Stimulated activated CD4-positive, alpha-beta T cell treated with anti-CD3 and anti-CD28 coated beads, Interleukin-15, amount 100 ng/mL, for 48 hours (primary cell): ENCODE data around the gene ST6GALNAC3.

ENCODE experiments used
- DNase-seq, 2 donors: peaks; one replicate each; pipeline ENCODE4 v3.0.0-alpha.2; 2020; ENCODE audit warnings: low read depth in 2 of 2

Gene ST6GALNAC3

DNA sequence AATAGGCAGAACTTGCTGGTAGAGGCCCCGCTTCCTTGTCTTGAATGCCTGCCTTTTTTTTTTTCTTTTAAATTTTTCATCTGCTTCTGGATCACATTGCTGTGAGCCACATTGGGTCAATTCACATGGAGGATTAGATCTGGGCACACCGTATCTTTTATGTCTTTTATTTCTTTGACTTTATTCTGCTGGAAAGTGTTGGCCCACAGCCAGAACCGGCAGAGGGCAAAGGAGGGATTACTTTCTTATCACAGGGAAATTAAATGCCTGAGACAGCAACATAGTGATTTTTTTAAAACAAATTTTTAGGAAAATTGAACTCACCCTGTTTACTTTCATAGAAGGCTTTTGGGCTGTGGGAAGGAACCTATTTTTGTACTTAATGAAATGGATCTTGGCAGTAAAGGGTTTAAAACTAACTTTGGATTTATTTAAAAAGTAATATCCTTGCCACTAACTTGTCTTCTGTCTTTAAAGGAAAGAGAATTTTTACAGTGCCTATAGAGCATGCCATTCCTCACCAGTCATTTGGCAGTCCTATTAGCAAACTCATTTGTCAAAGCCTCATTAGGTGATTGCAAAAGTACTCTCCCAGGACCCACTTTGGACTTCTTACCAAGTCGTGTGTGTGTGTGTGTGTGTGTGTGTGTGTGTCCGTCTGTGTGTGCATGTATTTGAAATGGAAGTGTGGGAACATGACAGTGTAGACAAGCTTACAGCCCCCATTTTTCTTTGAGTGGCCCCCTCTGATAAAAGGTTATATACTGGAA, 68.4 kb downstream of the ST6GALNAC3 start:
- no peak for DNase-seq

DNA sequence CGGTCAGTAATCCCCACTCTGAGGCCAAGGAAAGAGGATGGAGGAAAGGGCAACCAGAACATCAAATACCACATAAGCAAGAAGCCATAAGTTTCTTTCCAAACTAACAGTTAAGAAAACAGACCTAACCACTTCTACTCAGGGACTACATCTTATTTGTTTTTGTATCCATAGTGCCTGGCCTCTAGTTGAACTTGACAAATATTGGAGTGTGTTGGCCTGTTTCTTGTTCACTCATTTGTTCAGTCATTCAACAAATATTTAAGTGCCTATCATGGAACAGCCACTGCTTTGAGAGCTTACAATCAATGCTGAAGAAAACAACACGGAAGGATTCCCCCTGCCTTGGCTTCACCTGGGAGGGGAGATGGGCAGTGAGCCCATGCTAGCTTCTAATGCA, 69.7 kb downstream of the ST6GALNAC3 start:
- DNase-seq: no peak

DNA sequence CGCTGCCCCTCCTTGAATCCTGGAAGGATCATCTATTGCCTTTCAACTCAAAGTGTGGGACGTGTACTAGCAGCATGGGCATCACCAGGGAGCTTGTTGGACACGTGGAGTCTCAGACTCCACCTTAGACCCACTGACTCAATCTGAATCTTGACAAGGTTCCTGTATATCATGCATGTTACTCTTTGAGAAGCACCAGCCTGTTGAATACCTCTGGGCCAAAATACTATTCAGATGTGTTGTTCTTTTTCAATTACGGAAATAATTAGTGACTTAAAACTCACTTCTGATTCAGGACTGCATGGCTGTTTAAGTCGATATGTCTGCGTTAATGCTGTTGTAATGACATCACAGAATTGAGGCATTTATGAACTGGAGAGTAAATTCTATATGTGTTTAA, 70.8 kb downstream of the ST6GALNAC3 start:
- no peak for DNase-seq

DNA sequence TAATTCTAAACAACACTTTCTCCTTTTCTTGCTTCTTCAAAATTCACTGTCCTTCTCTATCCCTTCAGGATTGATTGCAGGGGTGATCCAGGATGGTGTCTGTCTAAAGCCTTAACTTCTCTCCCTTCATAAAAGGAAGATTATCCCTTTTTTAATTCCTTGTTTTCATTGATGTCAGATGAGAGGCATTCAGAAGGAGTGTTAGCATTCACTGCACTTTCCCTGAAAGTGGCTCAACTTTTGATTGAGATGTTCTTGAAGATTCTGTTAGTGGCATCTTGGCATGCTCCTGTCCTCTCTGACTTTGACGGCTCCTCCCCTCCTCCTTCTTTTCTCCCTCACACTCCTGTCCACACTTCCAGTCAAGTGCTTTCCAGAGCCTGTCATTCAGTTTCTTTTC, 71.6 kb downstream of the ST6GALNAC3 start:
- DNase-seq: no peak

DNA sequence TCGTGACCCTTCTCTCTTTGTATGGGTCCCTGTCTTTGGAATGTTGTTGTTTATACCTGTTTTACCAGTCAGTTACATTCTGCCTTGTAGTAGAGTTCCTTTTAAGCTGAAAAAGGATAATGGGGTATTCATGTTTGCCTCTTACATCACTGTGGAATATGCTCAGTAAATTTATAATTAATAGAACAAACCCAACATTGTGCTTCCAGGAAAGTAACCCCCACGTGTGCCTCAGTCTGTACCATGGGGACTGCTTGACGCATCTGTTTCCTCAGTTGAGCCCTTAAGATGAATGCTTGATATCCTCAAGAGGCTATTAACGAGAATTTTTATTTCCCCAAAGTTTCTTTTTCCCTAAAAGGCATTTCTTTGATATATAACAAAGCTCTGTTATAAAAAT, 73.4 kb downstream of the ST6GALNAC3 start:
- no peak for DNase-seq

DNA sequence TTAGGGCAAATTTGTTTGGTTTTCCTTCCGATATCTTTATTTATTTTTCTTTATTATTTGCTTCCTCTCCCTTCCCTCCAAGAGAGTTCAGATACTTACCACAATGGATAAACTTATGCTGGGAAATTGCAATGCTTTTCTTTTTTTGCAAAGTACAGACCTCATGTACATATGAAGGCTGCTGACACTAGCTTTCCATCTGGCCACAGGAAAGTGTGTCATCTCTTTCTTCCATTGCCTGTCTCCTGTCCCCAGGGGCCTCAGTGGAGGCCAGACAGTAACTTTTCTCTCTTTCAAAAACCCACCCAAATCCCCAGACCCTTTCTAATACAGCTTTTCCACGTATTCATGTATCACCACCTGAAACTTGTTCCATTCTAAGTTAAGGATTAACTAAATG, 73.9 kb downstream of the ST6GALNAC3 start:
- no peak for DNase-seq

DNA sequence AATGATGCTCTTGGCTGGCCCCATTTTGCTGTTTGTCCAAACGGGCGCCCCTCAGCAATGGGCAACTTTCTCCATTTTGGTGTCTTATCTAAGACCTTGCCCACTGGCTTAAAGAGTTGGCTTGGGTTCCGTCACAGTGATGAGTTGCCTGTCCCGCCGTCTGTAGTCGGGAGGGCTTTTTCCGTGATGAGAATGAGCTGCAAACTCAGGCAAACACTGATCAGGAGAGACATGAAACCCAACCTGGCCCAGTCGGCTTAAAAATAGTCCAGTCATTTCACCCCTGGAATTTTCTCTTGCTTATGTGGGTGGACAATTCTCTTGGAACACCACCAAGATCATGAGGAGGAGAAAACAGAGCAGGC, 79.3 kb downstream of the ST6GALNAC3 start:
- DNase-seq: no peak

DNA sequence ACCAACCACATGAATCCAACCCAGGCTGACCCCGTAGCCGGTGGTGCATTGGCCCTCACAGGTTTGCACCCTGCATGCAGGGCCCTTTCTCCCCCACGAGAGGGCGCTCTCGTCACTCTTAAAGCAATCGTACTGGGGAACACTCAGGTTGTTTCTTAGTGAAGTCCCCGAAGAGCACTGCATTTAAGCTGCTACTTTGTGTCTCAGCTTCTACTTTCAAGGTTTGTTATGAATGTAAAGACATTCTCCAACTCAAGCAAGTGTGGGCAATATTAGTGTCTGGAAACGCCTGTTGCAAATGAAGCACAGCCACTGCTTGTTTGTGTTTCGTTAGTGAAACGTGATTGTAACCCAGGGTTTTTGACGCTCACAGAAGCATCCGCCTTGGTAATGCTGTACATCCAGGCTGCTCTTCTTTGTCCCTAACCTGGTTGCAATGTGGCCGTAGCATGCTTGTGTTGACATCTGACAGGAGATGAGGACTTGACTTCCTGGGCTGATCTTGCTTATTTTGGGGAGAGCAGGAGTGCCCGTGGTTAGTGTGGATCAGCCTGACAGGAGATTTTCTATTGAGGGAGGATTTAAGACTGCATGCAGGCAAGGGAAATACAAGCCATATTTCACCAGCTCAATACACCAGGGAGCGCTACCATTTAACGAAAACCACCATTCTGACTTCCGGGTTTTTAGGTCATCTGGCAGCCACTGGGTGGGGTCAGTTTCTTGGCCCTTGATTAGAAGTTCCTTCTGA, 79.8 kb downstream of the ST6GALNAC3 start:
- peak; percentile 65 to 75 for DNase-seq

DNA sequence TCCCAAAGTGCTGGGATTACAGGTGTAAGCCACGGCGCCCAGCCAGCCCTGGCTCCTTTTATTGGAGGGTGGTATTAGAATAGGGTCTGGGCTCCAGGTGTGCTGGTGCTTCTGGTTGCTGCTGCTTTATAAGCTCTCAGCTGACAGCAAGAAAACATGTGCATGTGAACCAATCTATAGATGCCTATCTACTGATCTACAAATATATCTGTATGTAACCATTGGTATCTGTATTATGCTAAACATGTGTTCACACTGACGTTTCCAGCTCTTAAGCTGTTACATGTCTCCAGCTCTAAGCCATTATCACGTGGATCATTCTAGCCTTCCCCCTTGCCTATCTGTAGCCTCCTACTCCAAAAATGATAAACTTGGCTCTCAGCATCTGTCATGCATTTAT, 82.4 kb downstream of the ST6GALNAC3 start:
- DNase-seq: no peak

DNA sequence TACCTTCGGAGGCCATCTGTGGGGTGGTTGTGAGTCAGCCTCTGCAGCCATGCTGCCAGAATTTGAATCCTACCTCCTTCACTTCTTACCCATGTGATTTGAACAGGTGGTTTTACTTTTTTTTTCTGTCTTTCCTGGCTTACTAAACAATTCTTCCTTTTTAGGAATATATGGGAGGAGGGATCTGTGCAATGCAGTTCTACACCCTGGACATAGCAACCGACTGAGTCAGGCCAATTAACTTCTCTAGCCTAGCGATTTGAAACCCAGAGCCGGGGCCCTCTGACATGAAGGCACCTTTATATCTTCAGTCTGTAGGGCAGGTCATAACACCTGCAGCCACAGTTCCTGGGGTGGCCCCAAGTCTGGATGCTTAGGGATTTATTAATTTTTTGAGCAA, 83.6 kb downstream of the ST6GALNAC3 start:
- no peak for DNase-seq

DNA sequence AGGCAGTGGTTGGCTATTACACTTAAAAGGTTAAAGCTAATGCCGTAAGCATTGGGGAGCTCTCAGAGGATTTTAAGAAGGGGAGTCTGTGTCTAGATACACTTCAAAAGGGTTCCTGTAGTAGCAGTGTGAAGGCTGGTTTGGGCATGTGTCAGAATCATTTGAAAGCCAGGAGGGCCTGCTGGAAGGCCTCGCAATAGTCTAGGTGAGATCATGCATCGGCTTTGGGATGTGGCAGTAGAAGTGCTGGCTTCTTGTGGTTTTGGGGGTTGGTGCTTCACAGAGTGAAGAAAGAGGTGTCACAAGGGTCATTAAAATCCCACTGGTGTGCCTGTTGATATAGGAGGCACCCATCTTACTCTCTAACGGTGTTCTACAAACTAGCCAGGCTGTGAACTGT, 85.7 kb downstream of the ST6GALNAC3 start:
- no peak for DNase-seq

DNA sequence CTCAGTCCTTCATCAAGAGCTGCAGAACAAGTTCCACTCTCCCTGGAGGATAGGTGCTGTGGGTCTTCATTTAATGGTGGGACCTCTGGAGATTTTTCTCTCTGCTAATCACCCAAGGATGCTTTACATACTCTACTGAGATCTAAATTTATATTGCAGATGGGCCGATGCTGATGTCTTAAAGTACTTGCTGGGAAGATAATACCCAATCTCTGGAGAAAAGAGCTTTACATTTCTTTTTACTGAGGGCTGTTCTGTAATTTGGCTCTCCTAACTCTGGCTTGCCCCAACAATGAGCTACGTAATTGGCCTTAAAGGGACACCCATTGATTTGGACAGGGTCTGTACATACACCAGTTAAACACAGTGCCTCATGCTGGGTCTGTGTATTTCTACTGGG, 86.9 kb downstream of the ST6GALNAC3 start:
- no peak for DNase-seq

DNA sequence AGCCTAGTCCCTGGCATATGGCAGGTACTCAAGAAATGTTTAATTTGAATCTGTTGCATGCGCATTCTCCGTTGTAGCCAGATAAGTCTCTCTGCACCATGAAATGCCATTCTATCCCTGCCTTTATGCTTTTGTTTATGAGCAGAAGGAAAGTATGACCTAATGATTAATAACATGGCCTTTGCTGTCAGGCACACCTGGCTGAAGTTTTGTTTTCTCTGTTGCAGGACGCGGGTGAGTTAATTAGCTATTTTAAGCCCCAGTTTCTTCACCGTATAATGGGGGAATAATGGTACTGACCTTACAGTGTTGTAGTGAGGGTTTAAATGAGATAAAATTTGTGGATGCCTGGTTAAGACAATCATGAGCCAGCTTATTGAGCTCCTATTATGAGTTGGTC, 87.7 kb downstream of the ST6GALNAC3 start:
- DNase-seq: no peak

DNA sequence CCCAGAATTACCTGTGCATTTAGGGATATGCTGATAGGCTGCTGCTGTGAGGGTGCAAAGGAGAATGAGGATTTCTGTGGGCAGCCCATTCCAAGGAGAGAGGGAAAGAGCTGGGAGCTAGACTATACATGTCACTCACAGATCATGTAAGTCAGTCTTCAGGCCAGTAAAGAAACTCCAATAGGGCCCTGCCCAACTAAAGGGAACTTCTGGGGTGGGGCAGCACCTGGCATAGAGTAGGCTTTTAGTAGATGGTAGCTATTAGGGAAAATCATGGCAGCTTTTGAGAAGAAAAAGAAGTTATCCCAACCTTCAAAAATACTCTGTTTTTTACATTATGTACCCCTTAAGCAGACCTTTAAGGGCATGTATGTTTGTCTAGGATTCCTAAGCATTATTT, 89.6 kb downstream of the ST6GALNAC3 start:
- DNase-seq: no peak

DNA sequence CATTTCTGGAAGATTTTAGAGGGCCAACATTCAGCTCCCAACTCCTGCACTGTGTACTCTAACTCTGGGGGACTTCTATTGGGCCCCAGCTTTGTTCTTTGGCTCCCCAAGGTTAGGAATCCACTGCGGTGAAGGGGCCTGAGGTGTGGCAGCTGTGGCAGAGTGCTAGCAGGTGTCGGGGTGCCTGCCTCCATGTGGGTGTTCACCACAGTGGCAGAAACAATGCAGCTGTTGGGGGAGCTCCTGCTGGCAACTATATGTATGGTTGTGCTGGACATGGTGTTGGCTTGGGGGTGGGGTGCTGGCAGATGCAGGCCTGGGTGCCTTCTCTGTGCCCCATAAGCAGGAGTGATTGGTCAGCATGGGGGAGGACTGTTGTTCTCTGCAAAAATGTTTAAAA, 95.5 kb downstream of the ST6GALNAC3 start:
- no peak for DNase-seq

DNA sequence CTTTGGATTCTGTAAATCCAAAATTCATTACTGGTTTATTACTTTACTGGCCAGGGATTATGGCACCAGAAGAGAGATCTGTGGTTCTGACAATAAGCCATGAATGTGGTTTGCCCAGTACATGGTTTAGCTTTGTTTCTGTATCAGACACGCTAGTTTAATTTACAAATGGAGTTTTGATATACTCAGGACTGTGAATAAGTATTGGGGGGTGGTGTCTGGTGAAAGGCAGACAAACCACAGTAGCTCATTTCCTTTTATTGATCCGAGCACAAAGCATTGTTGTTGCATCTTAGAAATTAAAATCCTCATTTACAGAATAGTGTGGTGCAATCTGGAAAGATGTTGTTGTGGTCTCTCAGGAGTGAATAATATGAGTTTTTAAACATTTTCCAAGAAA, 96.0 kb downstream of the ST6GALNAC3 start:
- DNase-seq: no peak

DNA sequence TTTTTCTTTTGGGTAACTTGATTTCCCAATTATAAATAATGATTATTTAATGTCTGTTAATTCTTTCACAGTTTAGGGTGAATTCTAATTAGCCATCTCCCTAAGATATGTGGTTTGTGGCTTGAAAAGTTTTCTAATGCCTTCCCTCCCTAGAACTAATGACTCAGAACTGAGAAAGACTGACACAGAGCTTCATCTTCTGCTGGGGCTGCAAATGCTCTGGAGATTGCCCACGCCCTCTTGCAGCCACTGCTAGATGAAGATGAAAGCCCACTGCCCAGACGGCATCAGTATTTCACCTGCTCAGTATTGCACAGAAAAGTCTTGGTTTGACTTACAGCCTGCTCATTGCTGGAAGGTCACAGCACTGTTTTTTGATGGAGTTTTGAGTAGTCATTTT, 101.5 kb downstream of the ST6GALNAC3 start:
- peak; percentile 16 to 33 for DNase-seq

DNA sequence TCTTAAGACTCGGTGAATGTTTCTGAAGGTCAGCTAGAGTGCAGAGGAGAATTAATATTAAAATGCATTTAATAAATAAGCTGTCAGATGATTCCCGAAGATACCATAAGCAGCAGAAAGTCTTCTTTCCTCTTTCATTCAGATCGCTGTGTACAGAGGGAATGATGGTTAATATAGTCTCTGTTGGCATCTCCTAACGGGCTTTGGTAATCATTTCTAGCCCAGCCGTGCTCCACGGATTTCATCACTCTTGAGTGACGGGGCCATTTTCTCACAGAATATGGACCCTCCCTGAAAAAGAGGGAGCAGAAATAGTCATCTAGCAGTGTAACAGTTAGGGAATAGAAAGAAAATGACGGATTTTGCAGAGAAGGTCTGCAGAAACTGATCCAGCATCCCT, 103.1 kb downstream of the ST6GALNAC3 start:
- no peak for DNase-seq

DNA sequence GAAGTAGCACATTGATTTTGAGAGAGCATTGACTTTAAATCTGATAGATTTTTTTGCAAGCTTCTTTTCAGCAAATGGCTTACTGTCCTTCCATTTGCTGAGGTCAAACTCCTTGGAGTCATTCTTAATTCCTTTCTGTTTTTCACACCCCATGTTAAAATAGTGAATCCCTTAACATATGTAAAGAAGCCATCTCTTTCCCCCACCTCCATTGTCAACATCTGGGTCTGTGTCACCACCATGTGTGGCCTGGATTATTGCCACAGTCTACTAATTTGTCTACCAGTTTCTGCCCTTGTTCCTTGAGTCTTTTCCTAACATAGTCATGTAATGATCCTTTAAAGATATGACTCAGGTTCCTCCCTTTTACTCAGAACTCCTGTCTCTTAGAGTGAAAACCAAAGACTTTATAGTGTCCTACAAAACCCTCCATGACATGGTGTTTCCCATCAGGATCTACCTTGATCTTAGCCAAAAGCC, 104.7 kb downstream of the ST6GALNAC3 start:
- no peak for DNase-seq

DNA sequence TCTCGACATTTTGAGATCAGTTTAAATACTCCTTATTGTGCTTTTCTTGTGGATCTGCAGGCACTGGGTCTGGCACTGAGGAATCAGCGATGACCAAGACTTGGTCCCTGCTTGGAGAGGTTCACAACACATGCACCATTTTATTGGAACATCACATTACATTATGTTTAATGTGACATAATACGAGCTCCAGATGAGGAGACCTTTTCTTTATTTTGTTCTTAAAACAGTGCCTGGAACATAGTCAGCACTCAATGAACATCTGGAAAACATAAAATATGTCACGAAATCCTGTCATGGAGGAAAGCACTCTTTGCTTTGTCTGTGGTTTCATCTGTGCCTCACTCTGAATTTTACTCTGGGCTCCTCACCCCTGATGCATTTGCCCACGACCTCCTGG, 110.7 kb downstream of the ST6GALNAC3 start:
- no peak for DNase-seq

DNA sequence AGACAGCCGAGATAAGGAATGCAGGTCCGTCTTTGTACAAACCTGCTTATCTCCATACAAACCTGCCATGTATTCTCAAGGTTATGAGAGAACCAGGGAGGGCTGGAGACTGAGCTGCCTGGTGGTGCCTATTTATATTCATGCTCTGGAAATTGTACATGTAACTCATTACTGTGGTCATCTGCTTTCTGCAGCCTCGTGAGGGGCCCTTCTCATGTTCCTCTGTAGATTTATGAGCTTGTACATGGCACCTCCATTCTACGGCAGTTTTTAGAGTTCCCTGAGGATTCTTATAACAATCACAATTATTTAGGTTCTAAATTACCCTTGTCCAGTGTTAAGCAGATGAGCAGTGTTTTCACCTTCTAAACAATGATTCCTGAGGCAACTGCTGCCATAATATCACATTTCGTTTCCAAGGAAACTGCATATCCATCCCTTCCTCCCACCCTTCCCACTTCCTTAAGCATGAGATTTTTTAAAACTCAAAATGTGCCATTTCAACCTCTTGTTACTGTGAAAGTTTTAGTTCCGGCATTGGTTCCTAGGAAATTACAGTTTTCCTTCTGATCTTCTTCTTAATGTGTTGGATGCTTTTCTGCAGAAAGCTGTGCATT, 112.1 kb downstream of the ST6GALNAC3 start:
- no peak for DNase-seq

DNA sequence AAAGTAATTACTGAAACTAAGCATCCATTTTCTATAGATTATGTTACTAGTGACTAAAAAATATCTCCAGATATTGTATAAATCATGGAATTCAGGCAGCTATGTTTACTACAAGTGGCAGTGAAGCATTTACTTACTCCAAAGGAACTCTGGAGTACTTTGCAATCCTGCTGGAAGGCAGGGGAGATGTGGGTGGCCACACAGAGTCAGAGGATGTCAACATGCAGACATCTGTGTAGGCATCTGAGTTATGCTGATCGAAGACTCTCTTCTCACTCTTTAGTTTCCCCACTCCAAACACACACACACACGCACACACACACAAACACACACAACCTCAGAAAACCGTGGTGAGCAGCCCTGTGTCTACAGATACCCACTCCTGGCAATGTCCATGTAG, 112.9 kb downstream of the ST6GALNAC3 start:
- DNase-seq: no peak

DNA sequence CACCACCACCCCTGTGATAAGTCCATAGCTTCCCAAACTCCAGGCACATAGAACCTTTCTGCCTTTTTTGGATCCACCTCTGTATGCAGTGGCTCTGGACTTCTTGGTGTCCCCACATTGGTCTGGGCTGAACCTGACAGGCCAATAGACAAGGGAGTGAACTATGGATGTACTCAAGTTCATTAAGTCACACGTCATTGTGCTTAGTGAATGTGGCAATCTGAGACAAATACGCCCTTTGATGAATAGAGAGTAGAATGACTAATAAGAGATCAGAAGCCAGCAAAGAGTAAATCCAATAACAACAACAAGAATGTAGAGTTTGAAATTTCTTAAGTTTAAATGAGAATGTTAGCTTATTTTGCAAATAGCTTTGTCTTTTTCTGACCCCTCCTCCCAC, 114.8 kb downstream of the ST6GALNAC3 start:
- no peak for DNase-seq
